Thyroid gland (tissue), 4 donors: Measurements from ENCODE around the gene INTS7.
"Not testable (repeated sequence)": the region's sequence is repeated elsewhere in the genome, so short reads cannot be mapped to it uniquely, and the experiment has no call there.

Experiments used
- POLR2A ChIP-seq, 2 donors: fragments of 450-650 bp; IDR thresholded peaks; one replicate each; pipeline ENCODE4 v1.6.1; 2017; ENCODE audit warnings: antibody characterized with exemption in 2 of 2, mild to moderate bottlenecking in 2 of 2, moderate library complexity in 1 of 2
- TF ChIP-seq, protein P1 (sequence below), 6 experiments: fragments of 200-600 bp in 3 of 6; fragments of 450-650 bp in 3 of 6; sonication (generic) in 3 of 6; IDR thresholded peaks; one replicate each; pipeline ENCODE4 v1.5.1; 2016 to 2019; ENCODE audit warnings: antibody characterized with exemption in 6 of 6, mild to moderate bottlenecking in 2 of 6, inconsistent platforms in 1 of 6, moderate library complexity in 1 of 6

DNA sequence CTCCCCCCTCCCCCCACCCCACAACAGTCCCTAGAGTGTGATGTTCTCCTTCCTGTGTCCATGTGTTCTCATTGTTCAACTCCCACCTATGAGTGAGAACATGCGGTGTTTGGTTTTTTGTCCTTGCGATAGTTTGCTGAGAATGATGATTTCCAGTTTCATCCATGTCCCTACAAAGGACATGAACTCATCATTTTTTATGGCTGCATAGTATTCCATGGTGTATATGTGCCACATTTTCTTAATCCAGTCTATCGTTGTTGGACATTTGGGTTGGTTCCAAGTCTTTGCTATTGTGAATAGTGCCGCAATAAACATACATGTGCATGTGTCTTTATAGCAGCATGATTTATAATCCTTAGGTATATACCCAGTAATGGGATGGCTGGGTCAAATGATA, 81.8 kb downstream of the INTS7 start:
- TF ChIP-seq, protein P1, sequence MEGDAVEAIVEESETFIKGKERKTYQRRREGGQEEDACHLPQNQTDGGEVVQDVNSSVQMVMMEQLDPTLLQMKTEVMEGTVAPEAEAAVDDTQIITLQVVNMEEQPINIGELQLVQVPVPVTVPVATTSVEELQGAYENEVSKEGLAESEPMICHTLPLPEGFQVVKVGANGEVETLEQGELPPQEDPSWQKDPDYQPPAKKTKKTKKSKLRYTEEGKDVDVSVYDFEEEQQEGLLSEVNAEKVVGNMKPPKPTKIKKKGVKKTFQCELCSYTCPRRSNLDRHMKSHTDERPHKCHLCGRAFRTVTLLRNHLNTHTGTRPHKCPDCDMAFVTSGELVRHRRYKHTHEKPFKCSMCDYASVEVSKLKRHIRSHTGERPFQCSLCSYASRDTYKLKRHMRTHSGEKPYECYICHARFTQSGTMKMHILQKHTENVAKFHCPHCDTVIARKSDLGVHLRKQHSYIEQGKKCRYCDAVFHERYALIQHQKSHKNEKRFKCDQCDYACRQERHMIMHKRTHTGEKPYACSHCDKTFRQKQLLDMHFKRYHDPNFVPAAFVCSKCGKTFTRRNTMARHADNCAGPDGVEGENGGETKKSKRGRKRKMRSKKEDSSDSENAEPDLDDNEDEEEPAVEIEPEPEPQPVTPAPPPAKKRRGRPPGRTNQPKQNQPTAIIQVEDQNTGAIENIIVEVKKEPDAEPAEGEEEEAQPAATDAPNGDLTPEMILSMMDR (IDR thresholded peaks at IDR 0.05), result not testable (repeated sequence)
- TF ChIP-seq POLR2A (IDR thresholded peaks at IDR 0.05), result not testable (repeated sequence)
